ENCODE data around the gene MORN5.

GRCh38 chr9:122132539-122132938 lies 27.2 kb upstream of the MORN5 start:
- TF ChIP-seq CTCF (IDR thresholded peaks at IDR 0.05), result no peak
- no peak for TF ChIP-seq TCF7L2 (IDR thresholded peaks at IDR 0.05; ENCODE audit: low read depth, low read length)
- TF ChIP-seq POLR2AphosphoS5 (IDR thresholded peaks at IDR 0.05; ENCODE audit: low read depth, low read length), result no peak

All from Panc1 (cell line).